GM10266 (cell line): Measurements from ENCODE around the gene PAGE4.

Experiments
- DNase-seq: peaks from one replicate; pipeline ENCODE4 v3.0.0; 2012; ENCODE audit errors: extremely low spot score
- TF ChIP-seq, protein P1 (sequence below): IDR thresholded peaks from 2 replicates; pipeline ENCODE4 v1.5.1; 2012; ENCODE audit warnings: mild to moderate bottlenecking, low read depth; ENCODE audit not compliant: control insufficient read depth, insufficient read depth; ENCODE audit errors: missing control alignments

Gene PAGE4

DNA sequence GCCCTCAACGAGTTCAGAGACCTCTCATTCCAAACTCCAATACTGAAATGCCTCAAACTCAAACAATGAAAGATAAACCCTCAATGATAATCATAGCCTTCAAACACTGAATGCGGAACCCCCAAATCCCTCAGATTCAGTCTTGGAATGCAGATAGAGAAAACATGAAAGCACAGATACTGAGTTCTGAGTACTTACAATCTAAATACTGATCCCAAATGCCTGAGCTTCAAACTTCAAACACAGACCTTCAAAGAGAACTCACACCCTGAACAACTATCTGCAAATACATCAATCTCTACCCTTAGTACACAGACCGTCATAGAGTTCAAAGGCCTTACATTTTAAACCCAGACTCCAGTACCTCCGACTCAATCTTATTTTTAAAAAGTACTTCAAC lies 16.9 kb upstream of the PAGE4 start:
- TF ChIP-seq, protein P1, sequence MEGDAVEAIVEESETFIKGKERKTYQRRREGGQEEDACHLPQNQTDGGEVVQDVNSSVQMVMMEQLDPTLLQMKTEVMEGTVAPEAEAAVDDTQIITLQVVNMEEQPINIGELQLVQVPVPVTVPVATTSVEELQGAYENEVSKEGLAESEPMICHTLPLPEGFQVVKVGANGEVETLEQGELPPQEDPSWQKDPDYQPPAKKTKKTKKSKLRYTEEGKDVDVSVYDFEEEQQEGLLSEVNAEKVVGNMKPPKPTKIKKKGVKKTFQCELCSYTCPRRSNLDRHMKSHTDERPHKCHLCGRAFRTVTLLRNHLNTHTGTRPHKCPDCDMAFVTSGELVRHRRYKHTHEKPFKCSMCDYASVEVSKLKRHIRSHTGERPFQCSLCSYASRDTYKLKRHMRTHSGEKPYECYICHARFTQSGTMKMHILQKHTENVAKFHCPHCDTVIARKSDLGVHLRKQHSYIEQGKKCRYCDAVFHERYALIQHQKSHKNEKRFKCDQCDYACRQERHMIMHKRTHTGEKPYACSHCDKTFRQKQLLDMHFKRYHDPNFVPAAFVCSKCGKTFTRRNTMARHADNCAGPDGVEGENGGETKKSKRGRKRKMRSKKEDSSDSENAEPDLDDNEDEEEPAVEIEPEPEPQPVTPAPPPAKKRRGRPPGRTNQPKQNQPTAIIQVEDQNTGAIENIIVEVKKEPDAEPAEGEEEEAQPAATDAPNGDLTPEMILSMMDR: no peak

DNA sequence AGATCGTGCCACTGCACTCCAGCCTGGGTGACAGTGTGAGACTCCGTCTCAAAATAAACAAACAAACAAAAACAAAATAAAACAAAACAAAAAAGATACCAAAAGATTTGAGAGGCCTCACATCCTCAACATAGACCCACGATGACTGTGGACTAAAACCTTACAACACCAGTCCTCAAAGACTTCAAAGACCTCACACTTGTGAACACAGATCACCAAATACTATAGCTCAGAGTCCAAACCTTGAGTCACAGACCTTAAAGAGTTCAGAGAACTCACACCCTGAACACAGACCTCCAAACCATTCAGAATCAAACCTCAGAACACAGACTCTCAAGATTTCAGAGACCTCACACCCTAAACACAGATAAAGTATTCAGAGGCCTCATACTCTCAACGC lies 12.7 kb upstream of the PAGE4 start:
- DNase-seq: no peak
- TF ChIP-seq, protein P1: no peak

More for the DNA sequence above, 16.9 kb upstream of the PAGE4 start:
- no peak for DNase-seq

DNA sequence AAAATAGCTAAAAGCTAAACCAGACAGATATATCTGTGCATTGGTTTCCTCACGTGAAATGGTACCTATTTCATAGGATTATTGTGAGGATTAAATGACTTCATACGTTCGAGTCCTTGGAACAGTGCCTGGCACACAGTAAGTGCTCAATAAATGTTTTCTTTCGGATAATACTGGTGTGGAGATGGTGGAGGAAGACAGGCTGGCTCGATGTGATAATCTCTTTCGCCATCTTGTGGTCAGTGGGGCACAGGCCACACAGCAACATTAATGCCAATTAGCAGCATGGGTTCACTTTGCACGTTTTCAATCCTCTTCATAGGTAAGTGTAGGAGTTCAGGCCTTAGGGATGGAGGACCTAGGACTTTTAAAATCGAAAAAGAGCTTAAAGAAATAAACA lies 9.3 kb downstream of the PAGE4 start:
- DNase-seq: peak; percentile 8
- TF ChIP-seq, protein P1: peak; percentile 67

DNA sequence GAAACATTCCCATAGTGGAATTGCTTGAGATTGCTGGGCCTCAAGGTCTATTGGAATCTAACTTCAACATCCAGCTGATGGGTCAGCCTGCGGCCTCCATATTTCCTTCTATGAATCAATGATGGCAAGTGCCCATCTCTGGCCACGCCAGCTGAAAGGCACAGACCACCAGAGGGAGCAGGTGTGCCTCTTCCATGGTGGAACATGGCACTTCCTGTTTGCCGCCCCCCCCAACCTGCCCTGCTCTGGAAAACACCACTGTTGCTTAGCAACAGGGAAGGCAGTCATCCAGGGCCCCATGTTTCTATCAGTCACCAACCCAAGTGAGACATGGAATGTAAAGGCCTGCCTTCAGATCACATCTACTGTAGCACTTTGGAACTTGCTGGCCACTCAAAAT lies 11.6 kb downstream of the PAGE4 start:
- peak; percentile 31 for DNase-seq
- TF ChIP-seq, protein P1: peak; percentile 41

DNA sequence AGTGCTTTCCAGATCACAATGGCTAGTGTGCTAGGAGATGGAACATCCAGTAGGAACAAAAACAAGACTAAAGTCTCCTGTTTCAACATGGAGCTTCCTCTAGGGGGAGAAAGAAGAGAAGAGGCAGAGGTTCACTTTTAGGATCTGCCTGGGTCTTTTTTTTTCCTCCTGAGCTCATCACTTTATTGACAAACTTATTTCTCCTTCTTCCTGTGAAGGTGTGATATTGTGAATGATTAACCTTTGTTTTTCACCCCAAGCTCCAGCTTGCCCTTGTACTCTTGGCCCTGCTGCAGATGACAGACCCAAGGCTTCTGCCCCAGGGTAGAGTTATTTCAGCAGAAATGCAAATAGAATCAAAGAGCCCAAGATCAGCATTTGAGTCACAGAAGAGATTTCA lies 13.5 kb downstream of the PAGE4 start:
- no peak for DNase-seq

DNA sequence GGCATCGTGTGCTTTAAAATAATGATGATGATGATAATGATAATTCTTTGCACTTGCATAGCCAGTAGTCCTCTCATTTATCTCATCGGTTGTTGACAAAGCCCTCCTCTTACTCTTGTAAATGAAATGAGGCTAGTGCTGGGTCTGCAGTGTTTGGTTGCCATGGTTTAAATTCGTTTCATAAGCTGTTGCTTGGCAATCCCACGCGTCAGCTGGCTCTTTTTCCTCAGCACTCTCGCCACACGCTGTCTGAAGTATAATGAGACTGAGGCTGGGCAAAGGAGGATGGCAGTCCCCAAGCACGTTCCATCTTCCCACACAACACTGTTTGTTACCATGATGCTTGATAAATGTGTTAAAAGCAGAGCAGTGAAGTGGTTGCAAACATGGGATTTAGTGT lies 15.5 kb downstream of the PAGE4 start:
- TF ChIP-seq, protein P1: no peak
- no peak for DNase-seq

More for the DNA sequence above, 13.5 kb downstream of the PAGE4 start:
- TF ChIP-seq, protein P1: no peak

DNA sequence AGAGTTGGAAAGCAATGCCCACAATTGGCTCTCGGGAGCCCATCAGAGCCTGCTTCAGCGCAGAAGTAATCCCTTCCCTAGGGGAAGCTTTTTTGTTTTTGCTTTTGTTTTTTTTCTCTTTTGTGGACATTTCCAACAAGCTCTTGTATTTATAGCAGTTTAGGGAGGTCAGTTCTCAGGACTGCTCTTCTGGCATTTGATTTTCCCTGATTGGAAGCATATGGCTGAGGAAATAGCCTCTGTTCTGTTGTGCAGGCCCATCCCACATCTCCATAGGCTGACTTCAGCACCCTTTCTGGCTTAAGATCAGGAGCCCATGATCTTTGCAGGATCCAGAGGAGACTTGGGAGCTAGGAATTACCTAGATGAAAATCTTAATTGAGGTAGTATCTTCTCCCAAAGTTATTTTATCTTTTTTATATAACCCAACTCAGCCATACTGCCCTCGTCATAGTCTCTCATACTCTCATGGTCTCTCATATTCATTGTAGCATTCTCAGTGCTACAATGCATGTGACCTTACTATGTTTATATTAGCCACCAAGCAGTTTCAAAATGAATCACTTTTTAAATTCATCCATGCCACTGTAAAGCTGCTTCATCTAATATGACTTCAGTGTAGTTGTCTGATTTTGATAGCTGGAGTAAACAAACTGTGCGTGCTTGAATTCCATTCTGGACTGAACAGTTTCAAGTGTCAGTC lies 16.7 kb downstream of the PAGE4 start:
- TF ChIP-seq, protein P1: no peak
- DNase-seq: no peak
